Activated CD4-positive, CD25-positive, alpha-beta regulatory T cell treated with anti-CD3 and anti-CD28 coated beads, Interleukin-2, amount 50 U/mL, for 24 hours (primary cell): ENCODE data around the gene GRIA4.

Source experiments
- ATAC-seq, 2 donors: fragments of 150-1000 bp; cut with Tn5 transposase; one replicate each; pipeline ENCODE4 v1.10.0; 2021; ENCODE audit warnings: mild to moderate bottlenecking in 1 of 2, moderate library complexity in 1 of 2

Gene GRIA4

DNA sequence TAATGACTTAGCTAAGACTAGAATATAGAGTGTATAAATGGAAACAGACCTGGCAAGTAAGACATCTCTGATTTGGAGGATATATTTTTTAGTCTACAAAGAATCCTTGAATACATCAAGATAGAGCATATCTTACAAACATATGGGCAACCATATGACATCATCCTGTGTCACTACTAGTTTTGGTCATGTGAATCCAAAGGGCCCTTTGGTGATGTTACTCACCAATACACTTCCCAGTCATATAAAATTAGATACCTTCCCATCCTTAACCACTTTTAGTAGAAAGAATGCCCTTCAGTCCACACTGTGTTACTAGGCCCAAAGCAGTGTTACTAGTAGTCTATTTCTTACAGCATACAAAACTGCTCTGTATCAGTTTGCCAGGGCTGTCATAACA is 31.6 kb downstream of the GRIA4 start:
- ATAC-seq = peak in 1 of 2 donors; percentile 32

DNA sequence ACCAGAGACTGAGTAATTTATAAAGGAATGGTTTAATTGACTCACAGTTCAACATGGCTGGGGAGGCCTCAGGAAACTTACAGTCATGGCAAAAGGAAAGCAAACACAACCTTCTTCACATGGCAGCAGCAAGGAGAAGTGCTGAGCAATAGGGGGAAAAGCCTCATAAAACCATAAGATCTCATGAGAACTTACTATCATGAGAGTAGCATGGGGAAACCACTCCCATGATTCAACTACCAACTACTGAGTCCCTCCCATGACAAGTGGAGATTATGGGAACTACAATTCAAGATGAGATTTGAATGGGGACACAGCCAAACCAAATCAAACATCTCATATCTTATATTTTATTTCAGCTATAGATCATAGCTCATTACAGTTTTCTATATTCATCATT is 33.0 kb downstream of the GRIA4 start:
- ATAC-seq = peak in 1 of 2 donors; percentile 73

DNA sequence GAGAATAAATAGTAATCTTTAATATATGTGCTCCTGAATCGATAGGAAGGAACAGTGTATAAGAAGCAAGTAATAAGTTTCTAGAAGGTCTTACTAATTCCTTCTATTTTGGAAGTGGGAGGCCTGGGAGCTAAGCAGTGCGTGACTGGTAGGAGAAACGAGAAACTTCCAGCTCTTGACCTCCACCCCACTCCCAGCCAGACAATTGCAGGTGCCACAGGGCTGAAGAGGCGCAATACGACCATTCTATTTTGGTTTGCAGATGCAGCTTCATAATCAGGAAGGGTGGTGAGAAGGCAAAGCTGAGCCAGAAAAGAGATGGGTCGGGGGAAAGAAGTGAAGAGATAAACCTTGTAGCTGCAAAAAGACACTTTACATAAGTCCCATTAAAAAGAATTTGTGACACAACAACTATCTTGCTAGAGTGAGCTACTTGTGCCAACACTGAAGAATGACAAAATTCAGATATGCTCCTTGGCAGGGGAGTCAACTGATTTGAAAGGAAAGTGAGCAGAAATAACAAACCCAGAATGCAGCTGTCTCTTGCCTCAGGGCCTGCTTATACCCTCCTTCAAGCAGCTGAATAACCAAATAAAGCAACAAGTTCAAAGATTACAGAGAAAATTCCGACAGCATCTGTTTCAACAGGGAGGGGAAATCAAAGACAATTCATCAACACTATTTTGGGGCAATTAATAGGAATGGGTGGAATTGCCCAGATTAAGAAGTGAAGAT is 35.1 kb downstream of the GRIA4 start:
- no peak for ATAC-seq

DNA sequence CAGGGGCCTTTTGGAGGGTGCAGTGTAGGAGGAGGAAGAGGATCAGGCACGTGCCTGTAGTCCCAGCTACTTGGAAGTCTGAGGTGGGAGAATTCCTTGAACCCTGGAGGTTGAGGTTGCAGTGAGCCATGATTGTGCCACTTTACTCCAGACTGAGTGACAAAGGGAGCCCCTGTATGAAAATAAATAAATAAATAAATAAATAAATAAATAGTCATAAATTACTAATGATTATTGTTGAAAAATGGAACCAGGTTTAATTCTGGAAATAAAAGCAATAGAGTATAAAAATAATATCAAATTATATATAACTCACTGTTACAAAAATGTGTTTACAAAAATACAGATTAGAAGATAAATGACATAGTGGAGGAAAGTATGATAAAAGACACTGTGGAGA is 37.9 kb downstream of the GRIA4 start:
- no peak for ATAC-seq

DNA sequence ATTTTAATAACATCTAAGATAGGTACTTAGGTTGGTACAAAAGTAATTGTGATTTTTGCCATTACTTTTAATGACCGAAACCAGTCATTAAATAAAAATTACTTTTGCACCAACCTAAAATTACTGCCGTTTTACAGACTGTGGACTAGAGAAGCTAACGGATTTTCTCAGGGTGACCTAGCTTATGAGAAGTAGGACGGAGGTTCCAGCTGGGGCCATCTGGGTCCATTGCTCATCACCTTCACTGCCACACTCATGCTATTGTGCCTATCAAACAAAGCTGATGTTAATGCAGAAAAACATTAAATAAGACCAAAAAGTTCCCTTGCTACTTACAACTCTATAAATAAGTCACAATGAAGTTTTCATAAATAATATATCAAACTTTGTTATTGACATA is 38.9 kb downstream of the GRIA4 start:
- no peak for ATAC-seq

DNA sequence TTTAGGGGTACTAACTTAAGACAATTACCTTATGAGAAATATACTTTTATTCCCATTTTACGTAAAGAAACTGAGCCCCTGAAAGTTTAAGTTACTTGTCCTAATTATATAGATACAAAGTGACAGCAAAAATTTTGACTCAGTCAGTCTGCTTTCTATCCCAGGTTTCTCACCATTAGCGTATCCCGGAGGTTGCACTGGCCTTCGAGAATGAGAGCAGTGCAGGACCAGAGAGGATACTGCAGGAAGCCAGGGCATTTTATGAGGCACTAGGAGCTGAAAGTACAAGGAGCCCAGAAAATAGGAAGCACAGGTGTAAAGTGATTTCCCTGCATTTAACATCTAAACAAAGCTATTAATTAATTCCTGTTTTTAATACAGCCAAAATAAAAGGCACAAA is 55.4 kb downstream of the GRIA4 start:
- ATAC-seq = no peak

DNA sequence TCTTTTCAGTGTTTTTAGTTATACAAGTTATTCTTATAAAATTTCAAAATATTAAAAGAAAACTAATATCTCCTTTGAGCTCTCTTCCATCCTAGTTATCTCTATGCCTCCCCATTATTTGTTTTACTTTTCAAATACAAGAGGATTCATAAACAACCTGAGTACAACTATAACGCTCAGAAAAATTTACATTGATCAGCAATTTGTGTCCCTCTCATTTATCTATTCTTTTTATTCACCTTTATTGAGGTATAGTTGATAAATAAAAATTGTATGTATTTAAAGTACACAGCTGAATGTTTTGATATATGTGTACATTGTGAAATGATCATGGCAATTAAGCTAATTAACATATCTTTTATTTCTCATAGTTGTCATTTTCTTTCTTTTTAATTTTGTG is 57.6 kb downstream of the GRIA4 start:
- ATAC-seq = no peak

DNA sequence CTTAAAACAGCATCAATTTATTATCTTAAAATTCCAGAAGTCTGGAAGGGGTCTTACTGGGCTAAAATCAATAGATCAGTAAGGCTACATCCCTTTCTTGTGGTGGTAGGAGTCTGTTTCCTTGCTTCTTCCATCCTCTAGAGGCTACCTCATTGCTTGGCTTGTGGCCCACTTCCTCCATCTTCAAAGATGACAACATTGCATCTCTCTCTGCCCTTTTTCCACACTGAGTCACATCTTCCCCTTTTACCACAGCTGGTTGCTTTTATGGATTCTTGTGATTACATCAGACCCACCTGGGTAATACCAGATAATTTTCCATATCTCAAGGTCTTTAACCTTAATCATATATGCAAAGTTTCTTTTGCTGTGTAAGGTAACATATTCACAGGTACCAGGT is 60.9 kb downstream of the GRIA4 start:
- ATAC-seq = no peak

DNA sequence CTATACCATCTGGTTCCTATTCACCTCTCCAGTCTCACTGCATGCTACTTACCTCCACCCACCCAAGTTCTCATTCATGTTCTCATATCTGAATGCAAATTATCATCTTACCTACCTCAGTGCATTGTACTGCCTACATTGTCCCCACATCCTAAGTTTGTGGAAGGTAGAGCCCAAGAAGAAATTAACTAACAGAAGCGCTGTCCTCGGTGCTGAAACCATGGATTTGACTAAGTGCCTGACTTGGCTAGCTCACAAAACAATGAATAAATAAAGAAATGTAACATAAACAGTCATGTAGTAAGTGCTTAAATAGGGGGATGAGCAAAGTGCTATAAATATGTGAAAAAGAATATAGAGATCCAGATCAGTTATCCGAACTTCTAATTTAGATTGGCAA is 63.2 kb downstream of the GRIA4 start:
- no peak for ATAC-seq

DNA sequence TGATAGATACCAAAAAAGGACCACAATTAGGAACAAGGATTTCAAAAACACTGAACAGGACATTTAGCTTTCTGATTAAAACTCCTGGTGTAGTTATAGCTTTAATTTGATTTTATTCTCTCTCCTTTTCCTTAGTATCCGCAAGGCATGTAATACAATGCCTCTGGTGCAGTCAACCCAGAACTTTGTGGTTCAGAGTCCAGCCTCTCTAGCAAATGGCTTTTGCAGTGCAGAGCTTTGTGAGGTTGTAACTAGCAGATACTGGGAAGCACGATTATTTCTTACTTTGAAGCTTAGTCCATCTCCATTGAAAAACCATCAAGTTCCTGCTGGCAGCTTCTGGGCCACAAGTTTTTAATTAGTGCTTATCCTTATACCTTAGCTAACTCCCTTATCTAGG is 79.8 kb downstream of the GRIA4 start:
- ATAC-seq = no peak

DNA sequence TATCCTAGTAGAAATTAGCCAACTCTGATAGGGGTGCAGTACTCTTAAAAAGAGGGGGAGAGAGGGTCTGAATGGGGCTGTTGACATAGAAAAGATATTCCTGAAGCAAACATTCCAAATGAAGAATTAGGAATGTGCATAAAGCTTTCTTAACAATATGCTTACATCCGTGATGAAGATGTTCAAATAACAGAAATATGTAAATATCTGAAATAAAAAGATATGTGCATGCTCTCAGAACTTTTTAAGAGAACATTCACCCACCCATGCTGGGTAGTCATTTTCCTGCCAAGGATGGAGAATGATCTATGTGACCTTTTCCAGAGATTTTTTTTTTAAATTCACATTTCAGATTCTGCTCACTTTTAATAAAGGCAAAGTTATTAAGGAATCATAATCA is 80.6 kb downstream of the GRIA4 start:
- ATAC-seq = no peak

DNA sequence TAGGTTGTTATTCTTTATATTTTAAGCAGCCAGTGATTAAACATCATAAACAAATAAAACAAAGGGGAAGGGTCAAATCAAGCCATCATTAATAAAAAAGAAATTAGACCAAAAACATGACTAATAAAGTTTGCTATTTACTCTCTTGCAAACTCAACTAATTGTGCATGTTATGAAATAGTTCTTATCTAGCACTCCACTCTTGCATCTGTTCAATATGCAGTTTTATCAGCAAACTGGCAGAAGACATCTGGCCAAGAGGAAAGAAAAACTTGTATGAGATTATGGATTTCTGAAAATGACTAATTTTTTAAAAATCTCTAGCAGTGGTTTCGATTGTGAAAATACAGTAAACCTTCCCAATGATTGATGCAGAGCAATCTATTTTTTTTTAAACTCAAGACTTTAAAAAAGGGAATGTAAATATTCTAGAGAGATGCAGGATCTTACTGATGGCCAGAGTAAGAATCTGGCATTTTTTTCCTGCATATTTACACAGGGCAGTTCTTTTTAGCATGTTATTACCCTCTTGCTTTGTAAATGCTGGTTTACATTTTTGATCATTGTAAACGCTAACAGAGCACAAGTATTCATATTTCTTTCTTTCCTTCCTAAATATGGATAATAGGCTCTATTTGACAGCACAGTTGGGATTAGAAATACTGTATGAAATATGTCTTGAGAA is 83.3 kb downstream of the GRIA4 start:
- no peak for ATAC-seq

DNA sequence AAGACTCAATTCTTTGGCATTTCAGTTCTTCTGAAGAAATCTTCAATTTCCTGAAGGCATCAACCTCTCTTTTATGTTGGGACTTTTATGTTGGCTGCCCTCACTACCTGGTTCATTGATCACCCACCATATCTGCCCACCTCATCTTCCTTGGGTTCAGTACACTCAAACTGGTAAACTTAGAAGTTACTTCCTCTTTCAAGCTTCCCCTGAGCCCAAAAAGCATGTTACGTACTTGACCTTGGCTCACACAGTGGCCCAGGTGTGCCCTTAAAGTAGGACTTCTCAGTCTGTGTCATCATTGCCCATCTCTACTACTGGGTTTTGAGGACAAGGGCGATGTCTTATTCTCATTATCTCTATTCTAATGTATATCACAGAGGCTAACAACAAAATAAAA is 86.1 kb downstream of the GRIA4 start:
- ATAC-seq = no peak

DNA sequence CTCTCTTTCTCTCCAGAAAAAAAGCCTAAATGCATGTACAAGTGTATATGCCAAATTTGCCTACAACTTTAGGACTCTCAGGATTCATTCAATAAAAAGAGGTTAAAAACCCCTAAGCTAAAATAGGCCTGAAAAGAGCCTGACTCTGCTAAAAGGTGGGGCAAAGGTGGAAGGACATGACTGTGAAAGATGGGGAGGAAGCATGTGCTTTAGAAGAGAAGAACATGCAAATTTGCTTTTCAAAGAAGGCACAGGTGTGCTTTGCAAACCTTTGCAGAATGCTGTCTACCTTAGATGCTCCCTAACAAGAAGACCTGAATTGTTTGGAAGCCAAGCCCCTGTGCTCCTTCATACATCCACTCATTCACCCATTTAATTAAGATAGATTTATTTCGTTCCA is 87.4 kb downstream of the GRIA4 start:
- no peak for ATAC-seq

DNA sequence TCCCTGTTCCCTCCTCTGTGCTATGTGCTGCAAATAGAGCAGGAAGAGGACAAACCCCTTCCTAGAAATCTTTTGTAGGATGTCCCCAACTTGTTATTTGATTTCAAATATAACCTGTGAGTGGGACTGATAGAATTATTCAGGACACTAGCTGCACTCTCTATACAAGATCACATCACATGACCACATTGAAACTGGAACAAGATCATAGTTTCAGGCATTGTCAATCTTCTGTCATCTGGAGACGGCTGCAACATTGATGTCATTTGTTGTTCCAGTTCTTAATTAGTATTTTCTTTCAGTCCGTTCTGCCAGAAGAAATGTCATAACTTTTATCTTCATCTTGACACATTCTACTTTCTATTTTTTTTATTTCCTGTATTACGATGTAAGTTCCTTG is 89.3 kb downstream of the GRIA4 start:
- ATAC-seq = no peak

DNA sequence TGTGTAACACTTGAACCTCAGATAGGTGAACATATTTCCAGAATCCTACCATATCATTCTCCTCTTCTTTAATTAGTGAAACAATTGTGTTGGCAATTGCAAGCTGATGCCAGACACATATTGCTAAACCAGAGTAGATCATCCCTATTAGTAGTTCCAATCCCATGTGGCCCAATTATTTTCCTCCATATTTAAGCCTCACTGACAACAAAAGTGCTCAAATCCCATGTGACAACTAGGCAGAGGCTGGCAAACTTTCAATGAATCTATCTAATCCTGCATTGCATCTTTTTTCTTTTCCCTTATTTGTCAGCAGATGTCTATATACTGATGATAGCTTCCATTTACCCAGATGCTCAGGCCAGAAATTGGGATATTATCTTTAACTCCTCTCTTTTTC is 90.4 kb downstream of the GRIA4 start:
- ATAC-seq = no peak

DNA sequence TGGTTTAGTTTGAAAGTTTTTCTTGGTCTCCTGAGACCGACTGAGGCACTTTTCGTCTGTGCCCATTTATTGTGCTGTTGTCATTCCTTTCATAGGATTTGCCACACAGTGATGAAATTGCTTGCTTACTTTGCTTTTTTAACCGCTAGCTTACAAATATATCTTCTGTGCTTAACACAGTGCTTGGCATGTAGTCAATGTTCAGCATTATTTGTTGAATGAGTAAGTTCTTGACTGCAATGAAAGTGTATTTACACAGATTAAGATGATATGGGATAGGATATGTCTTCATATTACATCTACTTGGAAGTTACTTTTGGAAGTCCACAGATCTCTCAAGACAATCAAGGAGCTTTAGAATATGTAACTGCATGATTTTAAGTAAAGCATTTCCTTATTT is 91.2 kb downstream of the GRIA4 start:
- no peak for ATAC-seq

DNA sequence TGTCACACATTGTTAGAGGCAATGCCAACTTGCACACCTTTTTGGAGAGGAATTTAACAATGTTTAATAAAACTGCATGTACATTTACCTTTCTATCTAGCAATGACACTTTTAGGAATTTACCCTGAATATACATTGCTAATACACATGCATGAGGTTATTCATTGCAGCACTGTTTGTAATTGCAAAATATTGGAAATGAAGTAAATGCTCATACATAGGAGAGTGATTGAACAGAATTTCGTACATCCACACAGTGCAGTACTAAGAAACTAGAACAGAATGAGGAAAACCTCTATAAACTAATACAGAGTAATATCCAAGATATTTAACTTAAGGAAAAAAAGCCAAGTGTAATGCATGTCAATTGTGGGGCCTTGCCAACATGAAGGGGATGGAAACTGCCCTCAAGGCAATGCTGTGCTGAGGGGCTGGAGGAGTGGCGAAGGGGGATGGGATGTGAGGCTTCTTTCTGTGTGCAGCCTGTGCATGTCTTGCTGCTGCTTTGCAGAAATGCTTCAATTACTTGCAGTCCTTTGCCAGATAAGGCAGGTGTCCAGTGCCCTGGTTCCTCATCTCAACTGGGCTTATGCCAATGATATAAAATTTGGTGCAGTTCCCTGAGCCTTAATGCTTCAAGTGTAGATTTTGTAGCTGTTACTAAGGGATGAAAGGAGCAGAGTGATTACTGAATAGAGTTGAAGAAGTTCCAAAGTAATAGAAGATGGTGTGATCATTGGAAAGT is 96.1 kb downstream of the GRIA4 start:
- no peak for ATAC-seq

DNA sequence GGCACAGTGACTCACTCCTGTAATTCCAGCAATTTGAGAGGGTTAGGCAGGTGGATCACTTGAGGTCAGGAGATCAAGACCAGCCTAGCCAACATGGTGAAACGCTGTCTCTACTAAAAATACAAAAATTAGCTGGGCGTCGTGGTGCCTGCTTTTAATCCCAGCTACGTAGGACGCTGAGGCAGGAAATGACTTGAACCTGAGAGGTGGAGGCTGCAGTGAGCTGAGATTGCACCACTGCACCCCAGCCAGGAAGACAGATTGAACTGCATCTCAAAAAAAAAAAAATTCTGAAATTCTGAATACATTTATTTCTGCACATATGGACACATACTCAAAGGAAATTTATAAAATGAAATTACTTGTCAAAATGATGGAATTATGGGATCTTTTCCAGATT is 103.2 kb downstream of the GRIA4 start:
- ATAC-seq = no peak

DNA sequence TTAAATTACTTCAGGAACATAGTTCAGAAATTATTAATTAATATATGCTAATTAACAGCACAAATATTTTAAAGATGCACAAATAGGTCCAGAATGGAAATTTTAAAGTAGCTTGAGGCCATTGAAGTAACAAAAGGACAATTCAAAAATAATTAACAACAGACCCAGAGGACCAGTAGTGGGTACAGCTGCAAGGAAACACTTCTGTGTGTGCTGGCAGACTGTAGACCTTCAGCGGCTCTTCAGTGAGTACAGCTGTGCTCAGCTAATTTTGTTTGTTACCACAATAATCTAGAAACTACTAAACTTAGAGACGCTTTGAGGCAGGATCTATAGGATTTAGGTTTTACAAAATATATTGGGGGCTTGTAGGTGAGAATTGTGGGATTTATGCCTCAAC is 103.8 kb downstream of the GRIA4 start:
- no peak for ATAC-seq

DNA sequence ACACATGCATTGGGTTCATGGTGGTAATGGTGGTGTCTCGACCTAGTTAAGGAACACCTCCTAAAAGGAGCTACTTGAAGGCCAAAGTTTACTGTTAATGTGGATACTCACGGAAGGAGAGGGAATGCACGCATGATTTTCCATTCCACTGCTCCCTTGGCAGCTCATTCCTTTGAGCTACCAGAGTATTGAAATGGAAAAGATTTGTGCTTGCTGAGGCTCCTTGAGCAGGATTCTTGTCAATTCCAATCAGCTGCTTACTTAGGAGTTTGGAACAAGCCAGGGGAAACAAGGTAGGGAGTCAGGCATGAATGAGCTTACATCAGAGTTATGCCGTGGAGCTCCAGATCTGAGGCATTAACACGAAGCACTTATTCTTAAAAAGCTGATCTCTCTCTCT is 108.8 kb downstream of the GRIA4 start:
- ATAC-seq = no peak

DNA sequence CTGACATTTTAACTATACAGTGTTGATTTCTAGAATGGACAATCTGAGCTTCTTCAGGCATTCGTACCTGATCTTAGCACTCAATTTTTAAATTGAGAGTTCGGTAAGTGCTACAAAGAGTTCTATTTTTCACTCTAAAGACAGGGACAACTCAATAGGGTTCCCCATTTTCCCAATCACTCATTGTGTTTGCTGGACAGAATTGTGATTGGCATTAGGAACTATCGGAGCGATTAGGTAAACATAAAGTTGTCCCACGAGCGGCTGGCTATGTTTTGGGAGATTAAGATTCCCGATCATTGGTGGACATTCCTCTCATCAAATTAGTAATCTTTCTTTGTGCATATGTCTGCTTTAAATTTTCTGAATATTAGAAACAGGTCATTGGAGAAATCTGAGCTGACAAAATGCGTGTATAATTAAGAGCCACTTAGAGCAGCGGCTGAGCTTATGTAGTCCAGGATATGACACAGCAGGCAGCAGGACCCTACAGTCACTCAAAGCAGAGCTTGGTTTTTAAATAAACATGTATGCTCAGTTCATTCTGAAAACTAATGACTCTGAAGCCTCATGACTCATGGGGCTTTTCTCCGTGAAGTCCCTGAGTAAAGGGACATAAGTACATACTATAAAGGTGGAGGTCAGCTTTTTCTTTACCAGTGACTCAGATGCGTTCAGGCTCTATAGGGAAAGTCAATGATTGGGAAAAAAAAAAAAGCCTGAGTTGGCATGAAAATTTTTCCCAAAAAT is 109.4 kb downstream of the GRIA4 start:
- ATAC-seq = peak; percentile 64 to 68

DNA sequence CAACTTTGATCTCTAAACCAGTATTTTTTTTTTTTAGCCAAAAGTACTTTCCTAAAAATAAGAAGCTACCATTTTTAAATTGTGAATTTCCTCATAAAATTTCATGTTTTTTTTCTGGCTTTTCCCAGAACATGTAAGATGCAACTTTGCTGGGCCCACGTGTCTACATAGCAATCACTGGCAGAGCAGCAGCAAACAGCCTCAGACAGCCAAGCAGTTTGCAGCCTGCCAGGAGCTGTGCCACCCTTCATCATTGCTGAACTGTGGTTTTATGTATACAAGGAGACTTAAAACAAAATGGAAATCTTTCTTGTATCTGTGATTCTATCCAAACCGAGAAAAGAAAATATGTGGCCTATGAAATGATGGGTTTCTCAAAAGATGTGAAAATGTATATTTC is 110.2 kb downstream of the GRIA4 start:
- no peak for ATAC-seq
